ENCODE measurements around the gene AVPR2. TPM values are rescaled to one million over a fixed set of nuclear protein-coding genes. Genes with fewer than 3 reads are reported as not detected.

AVPR2 gene
- total RNA-seq, 1 donor from 2014 or later = not detected

DNA sequence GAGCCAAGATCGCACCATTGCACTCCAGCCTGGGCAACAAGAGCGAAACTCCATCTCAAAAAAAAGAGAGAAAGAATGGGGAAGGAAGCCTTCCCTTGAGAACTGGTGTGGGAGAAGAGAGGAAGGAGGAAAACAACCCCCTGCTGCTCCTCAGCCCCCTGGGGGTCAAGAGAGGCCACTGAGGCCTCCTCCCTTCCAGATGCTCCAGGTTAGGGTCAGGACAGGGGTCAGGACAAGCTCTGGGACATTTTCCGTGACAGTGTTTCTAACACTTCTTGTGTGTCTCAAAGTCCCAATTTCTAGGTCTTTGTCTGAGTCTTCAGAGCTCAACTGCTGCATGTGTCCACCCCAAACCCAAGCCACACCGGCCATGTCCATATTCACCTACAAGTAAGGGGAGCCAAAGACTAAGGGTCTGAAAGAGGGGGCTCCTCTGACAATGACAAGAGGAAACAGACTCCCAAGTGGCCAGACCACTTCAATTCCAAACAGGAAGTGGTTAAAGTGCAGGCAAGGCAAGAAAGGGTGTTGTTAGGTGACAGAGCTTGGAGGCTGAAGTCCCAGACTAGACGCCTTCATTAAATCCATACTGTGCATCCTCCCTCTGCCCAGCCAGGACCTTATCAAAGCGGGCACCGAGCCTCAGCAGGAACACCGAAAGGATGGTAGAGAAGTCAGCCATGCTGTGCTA is 26.8 kb upstream of the AVPR2 start:
- no peaks in the 10 kb centered on the region for H3K36me3 Mint-ChIP-seq (ENCODE audit: insufficient read depth)
- TF ChIP-seq, protein P1, sequence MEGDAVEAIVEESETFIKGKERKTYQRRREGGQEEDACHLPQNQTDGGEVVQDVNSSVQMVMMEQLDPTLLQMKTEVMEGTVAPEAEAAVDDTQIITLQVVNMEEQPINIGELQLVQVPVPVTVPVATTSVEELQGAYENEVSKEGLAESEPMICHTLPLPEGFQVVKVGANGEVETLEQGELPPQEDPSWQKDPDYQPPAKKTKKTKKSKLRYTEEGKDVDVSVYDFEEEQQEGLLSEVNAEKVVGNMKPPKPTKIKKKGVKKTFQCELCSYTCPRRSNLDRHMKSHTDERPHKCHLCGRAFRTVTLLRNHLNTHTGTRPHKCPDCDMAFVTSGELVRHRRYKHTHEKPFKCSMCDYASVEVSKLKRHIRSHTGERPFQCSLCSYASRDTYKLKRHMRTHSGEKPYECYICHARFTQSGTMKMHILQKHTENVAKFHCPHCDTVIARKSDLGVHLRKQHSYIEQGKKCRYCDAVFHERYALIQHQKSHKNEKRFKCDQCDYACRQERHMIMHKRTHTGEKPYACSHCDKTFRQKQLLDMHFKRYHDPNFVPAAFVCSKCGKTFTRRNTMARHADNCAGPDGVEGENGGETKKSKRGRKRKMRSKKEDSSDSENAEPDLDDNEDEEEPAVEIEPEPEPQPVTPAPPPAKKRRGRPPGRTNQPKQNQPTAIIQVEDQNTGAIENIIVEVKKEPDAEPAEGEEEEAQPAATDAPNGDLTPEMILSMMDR (IDR thresholded peaks at IDR 0.05; ENCODE audit: unreplicated experiment) = no peak
- H3K4me1 Mint-ChIP-seq (ENCODE audit: low read depth) = no peaks in the 10 kb centered on the region
- no peak for DNase-seq (ENCODE audit: low spot score, unreplicated experiment)
- H3K9me3 Mint-ChIP-seq (ENCODE audit: low read depth) = peaks cover 17% of the 10 kb centered on the region
- H3K27ac Mint-ChIP-seq = no peak overlapping the region
- no peak overlapping the region for H3K4me3 Mint-ChIP-seq (ENCODE audit: low read depth)
- peaks cover 34% of the 10 kb centered on the region for H3K27me3 Mint-ChIP-seq

DNA sequence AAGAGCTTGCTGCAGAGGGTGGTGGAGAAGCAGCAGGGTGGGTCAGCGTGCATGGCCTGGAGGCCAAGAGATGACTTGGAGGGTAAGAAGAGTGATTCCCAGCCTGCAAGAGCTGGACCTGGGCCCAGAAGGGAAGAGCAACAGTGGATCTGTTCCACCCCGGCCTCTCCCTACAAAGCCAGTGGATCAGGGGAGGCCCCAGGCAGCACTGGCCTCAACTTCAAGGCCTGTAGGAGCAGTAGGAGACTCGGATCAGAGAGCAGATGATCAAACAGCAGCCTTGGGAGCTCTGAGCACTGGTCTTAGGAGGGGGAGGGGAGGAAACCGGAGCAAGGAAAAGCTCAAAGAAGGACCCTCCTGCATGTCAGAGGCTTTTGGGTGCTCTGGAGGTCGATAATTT is 26.1 kb upstream of the AVPR2 start:
- no peak overlapping the region for H3K27ac Mint-ChIP-seq
- no peak overlapping the region for H3K4me3 Mint-ChIP-seq (ENCODE audit: low read depth)
- H3K36me3 Mint-ChIP-seq (ENCODE audit: insufficient read depth) = no peaks in the 10 kb centered on the region
- TF ChIP-seq, protein P1 (IDR thresholded peaks at IDR 0.05; ENCODE audit: unreplicated experiment) = no peak
- H3K4me1 Mint-ChIP-seq (ENCODE audit: low read depth) = no peaks in the 10 kb centered on the region
- H3K9me3 Mint-ChIP-seq (ENCODE audit: low read depth) = peaks cover 17% of the 10 kb centered on the region
- H3K27me3 Mint-ChIP-seq = peaks cover 32% of the 10 kb centered on the region
- no peak for DNase-seq (ENCODE audit: low spot score, unreplicated experiment)

DNA sequence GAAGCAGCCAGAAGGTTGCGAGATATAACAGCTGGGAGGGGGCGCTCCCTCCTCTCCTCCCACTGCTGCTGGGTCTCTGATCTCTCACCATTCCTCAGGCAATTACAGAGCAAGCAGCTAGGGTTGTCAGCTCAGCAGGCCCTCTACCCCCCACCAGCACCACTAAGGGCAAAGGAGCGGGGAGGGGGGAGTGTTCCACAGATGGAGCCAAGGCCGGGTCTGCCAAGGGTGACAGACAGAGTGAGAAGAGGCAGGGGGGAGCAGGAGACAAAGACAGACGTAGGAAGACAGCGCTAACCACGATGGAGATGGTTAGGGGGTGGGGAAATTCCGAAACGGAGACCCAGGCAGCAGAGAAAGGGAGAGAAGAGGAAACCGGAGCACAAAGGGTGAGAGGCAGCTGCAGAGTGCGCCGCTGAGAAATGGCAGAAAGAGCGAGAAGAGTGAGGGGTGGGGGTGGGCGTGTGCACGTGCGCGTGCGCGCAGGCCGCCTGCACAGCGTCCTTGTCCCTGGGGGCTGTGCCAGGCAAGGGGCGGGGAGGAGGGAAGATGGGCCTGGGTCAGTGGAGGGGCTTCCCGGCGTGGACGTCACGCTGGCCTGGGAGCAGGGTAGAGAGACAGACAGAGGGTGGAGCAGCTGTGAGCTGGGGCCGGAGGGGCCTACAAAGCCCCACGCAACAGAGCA is 25.4 kb upstream of the AVPR2 start:
- Mint-ChIP-seq H3K9me3 (ENCODE audit: low read depth) (peaks cover 17% of the 10 kb centered on the region), H3K4me3 (ENCODE audit: low read depth) (peak overlapping the region; percentile 16), H3K27me3 (peaks cover 38% of the 10 kb centered on the region), H3K27ac (no peak overlapping the region), H3K4me1 (ENCODE audit: low read depth) (no peaks in the 10 kb centered on the region), H3K36me3 (ENCODE audit: insufficient read depth) (no peaks in the 10 kb centered on the region)
- no peak for DNase-seq (ENCODE audit: low spot score, unreplicated experiment)
- TF ChIP-seq, protein P1 (IDR thresholded peaks at IDR 0.05; ENCODE audit: unreplicated experiment) = no peak

DNA sequence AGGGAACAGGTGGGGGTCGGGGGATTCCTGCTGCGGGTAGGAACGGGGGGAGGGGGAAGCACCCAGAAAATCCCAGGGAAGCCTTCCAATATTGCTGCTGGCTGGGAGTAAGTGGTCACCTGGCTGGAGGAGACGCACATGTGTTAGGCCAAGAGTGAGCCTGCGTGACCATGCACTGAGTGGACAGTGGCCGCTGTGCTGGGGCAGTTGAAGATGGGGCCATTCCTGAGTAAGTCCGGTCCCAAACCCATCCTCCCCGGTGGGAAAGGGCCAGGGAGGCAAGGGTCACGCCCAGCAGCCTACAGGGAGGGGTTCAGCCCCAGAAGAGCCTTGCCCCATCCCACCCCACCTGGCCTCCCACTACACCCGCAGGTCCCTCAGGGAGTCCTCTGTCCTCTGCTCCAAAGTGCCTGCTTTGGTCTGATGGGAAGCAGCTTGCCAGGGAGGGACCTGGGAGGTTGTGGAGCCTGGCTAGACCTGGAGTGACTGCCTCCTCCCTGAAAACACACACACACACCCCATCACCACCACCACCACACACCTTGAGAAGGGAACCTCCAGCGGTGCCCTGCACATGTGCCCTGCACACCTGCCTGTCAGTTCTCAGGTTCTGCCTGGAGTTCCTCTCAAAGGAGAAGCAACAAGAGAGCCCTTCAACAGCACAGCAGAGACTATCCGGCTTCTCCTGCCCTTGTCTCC is 24.6 kb upstream of the AVPR2 start:
- Mint-ChIP-seq H3K9me3 (ENCODE audit: low read depth) (peaks cover 14% of the 10 kb centered on the region), H3K4me1 (ENCODE audit: low read depth) (no peaks in the 10 kb centered on the region)

DNA sequence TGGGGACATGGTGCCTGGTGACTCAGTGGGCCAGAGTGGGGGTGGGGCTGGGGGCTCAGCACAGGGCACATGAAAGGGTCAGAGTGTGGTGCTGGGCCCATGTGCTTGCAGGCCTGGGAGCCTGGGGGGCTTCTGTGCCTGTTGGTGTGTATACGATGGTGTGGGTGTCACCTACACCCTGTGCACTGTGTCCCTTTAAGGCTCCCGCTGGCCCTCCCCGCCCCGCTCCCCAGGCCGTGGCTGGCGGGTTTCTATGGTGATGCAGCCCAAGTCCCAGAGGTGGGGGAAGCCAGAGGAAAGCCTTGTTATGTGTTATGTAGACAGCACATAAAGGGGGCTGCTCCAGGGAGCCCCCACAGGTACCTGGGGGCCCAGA is 24.0 kb upstream of the AVPR2 start:
- peaks cover 43% of the 10 kb centered on the region for H3K27me3 Mint-ChIP-seq
- no peak for DNase-seq (ENCODE audit: low spot score, unreplicated experiment)
- H3K36me3 Mint-ChIP-seq (ENCODE audit: insufficient read depth) = no peaks in the 10 kb centered on the region
- no peak overlapping the region for H3K4me3 Mint-ChIP-seq (ENCODE audit: low read depth)
- H3K4me1 Mint-ChIP-seq (ENCODE audit: low read depth) = no peaks in the 10 kb centered on the region
- H3K9me3 Mint-ChIP-seq (ENCODE audit: low read depth) = peaks cover 12% of the 10 kb centered on the region
- TF ChIP-seq, protein P1 (IDR thresholded peaks at IDR 0.05; ENCODE audit: unreplicated experiment) = no peak
- H3K27ac Mint-ChIP-seq = no peak overlapping the region

More for the DNA sequence above, 24.6 kb upstream of the AVPR2 start:
- DNase-seq (ENCODE audit: low spot score, unreplicated experiment) = no peak
- Mint-ChIP-seq H3K4me3 (ENCODE audit: low read depth) (no peak overlapping the region), H3K36me3 (ENCODE audit: insufficient read depth) (no peaks in the 10 kb centered on the region), H3K27ac (no peak overlapping the region), H3K27me3 (peaks cover 40% of the 10 kb centered on the region)
- TF ChIP-seq, protein P1 (IDR thresholded peaks at IDR 0.05; ENCODE audit: unreplicated experiment) = no peak

All from progenitor cell of endocrine pancreas (in vitro differentiated cells).